DOHH2 (cell line): ENCODE data around the gene RUNX2.

Experiments used
- CTCF ChIP-seq: fragments of 200-600 bp; sonication (generic); IDR thresholded peaks from one replicate; pipeline ENCODE4 v1.5.1; 2014; ENCODE audit warnings: antibody characterized with exemption, mild to moderate bottlenecking, low read depth, low read length; ENCODE audit not compliant: poor library complexity, severe bottlenecking
- EZH2phosphoT487 ChIP-seq: fragments of 200-600 bp; sonication (generic); IDR thresholded peaks from 2 replicates; pipeline ENCODE4 v1.6.1; 2017; ENCODE audit warnings: borderline replicate concordance, mild to moderate bottlenecking, antibody characterized with exemption, low read length, moderate library complexity, mixed read lengths

- TF ChIP-seq CTCF (no peak), EZH2phosphoT487 (no peak)
Observed at GRCh38 chr6:45571159-45571558, 243.0 kb downstream of the RUNX2 start.
